HL-60/S4 treated with retinoic acid at 250 ng/mL for 4 days and 3 days (cell line): ENCODE data around the gene PPARG.

Source experiments
- in situ Hi-C: fragments of 300-500 bp; cut with MboI; formaldehyde crosslinking; loops from 2 replicates; pipeline ENCODE4 v1.7.0; 2022; ENCODE audit warnings: low sequenced_read_pairs

The PPARG gene

GRCh38 chr3:12342151-12342550 is 53.3 kb downstream of the PPARG start:
- in situ Hi-C loops = no loop called here

- in situ Hi-C loops = no loop called here
Observed at GRCh38 chr3:12343047-12343501, 54.2 kb downstream of the PPARG start.

GRCh38 chr3:12345141-12345561 is 56.3 kb downstream of the PPARG start:
- in situ Hi-C loops = no loop called here

- in situ Hi-C loops = no loop called here
Observed at GRCh38 chr3:12345584-12346494, 57.0 kb downstream of the PPARG start.

GRCh38 chr3:12347301-12347700 is 58.4 kb downstream of the PPARG start:
- in situ Hi-C loops = no loop called here

GRCh38 chr3:12349895-12350811 is 61.3 kb downstream of the PPARG start:
- in situ Hi-C loops = no loop called here

GRCh38 chr3:12351145-12351544 is 62.3 kb downstream of the PPARG start:
- in situ Hi-C loops = no loop called here

- in situ Hi-C loops = no loop called here
Observed at GRCh38 chr3:12352253-12352652, 63.4 kb downstream of the PPARG start.

- in situ Hi-C loops = no loop called here
Observed at GRCh38 chr3:12352755-12353154, 63.9 kb downstream of the PPARG start.

- in situ Hi-C loops = no loop called here
Observed at GRCh38 chr3:12353796-12354525, 65.1 kb downstream of the PPARG start.

GRCh38 chr3:12356175-12356574 is 67.3 kb downstream of the PPARG start:
- in situ Hi-C loops = no loop called here

- in situ Hi-C loops = no loop called here
Observed at GRCh38 chr3:12356996-12357395, 68.1 kb downstream of the PPARG start.

GRCh38 chr3:12357456-12357855 is 68.6 kb downstream of the PPARG start:
- in situ Hi-C loops = no loop called here

- in situ Hi-C loops = no loop called here
Observed at GRCh38 chr3:12363397-12364195, 74.7 kb downstream of the PPARG start.

- in situ Hi-C loops = no loop called here
Observed at GRCh38 chr3:12367346-12367745, 78.5 kb downstream of the PPARG start.

GRCh38 chr3:12369029-12369428 is 80.2 kb downstream of the PPARG start:
- in situ Hi-C loops = no loop called here

GRCh38 chr3:12369598-12369997 is 80.7 kb downstream of the PPARG start:
- in situ Hi-C loops = no loop called here

- in situ Hi-C loops = no loop called here
Observed at GRCh38 chr3:12370758-12371157, 81.9 kb downstream of the PPARG start.

GRCh38 chr3:12371525-12372140 is 82.8 kb downstream of the PPARG start:
- in situ Hi-C loops = no loop called here
